Lung (tissue), 12 donors: ENCODE results near the gene GADD45A. TPM values are rescaled to one million over a fixed set of nuclear protein-coding genes. Genes with fewer than 3 reads are reported as not detected.

Source experiments
- ATAC-seq: fragments of 200-7000 bp; cut with Tn5 transposase; one replicate; pipeline ENCODE4 v1.9.1; 2020; ENCODE audit warnings: moderate number of reproducible peaks; ENCODE audit not compliant: insufficient read depth, low FRiP score
- DNase-seq, 3 donors: peaks; one replicate each; pipeline ENCODE4 v3.0.0-alpha.2; 2013 to 2017
- H3K27ac ChIP-seq, 2 donors: one replicate each; pipeline ENCODE4 v1.5.1; 2013; ENCODE audit warnings: mild to moderate bottlenecking in 2 of 2, moderate library complexity in 2 of 2, control low read depth in 1 of 2, inconsistent platforms in 1 of 2, low read depth in 1 of 2, low read length in 1 of 2
- H3K27me3 ChIP-seq, 3 donors: one replicate each; pipeline ENCODE4 v1.5.1; 2013; ENCODE audit warnings: low read length in 2 of 3; ENCODE audit not compliant: control insufficient read depth in 3 of 3, insufficient read depth in 3 of 3
- H3K36me3 ChIP-seq, 4 donors: one replicate each; pipeline ENCODE4 v1.5.1; 2013; ENCODE audit warnings: low read length in 4 of 4, mild to moderate bottlenecking in 1 of 4, moderate library complexity in 1 of 4; ENCODE audit not compliant: control insufficient read depth in 4 of 4, insufficient read depth in 4 of 4
- H3K4me1 ChIP-seq, 5 donors: one replicate each; pipeline ENCODE4 v1.5.1; 2013; ENCODE audit warnings: low read length in 5 of 5, mild to moderate bottlenecking in 2 of 5, moderate library complexity in 1 of 5; ENCODE audit not compliant: control insufficient read depth in 5 of 5, insufficient read depth in 5 of 5
- H3K4me3 ChIP-seq: one replicate; pipeline ENCODE4 v1.5.1; 2013; ENCODE audit warnings: mild to moderate bottlenecking, control low read depth, moderate library complexity
- H3K9ac ChIP-seq, 2 donors: one replicate each; pipeline ENCODE4 v1.5.1; 2013; ENCODE audit warnings: low read length in 2 of 2, control low read depth in 1 of 2; ENCODE audit not compliant: insufficient read depth in 1 of 2
- H3K9me3 ChIP-seq, 4 donors: one replicate each; pipeline ENCODE4 v1.5.1; 2013; ENCODE audit warnings: low read length in 3 of 4, mild to moderate bottlenecking in 1 of 4, moderate library complexity in 1 of 4; ENCODE audit not compliant: control insufficient read depth in 4 of 4, insufficient read depth in 3 of 4
- CTCF ChIP-seq: IDR thresholded peaks from 2 replicates; pipeline ENCODE4 v1.5.1; 2012; ENCODE audit warnings: mild to moderate bottlenecking; ENCODE audit errors: control extremely low read depth, extremely low read depth
- WGBS, 2 donors: extraction: QIAGEN DNeasy Blood & Tissue Kit; methylation state at CpG; one replicate each; pipeline ENCODE4 v1.1.7; 2013; 5-methylcytosine and 5-hydroxymethylcytosine counted together
- polyA plus RNA-seq, 2 donors: library from polyadenylated mRNA; stranded (reverse); fragments of 200-250 nt; gene quantifications; one replicate each; pipeline ENCODE4 v1.2.1, GENCODE V29; 2013
- total RNA-seq, 2 donors: library from RNA; depleted of rRNA in 1 of 2; stranded (reverse); fragments of >200 nt in 1 of 2; gene quantifications; one replicate each; pipeline ENCODE4 v1.2.1, GENCODE V29; 2014 to 2021
- donor health status: control.
- donor health status: control.
- donor health status: Bipolar disorder and iron deficiency.
- donor health status: healthy.
- donor health status: DM: yes; HTN: yes; CAD: no.

The GADD45A gene
- total and polyA plus RNA-seq, 4 donors, result 12.9 to 52.0 (median 35.2) TPM

- no peaks in the 10 kb centered on the region for H3K36me3 ChIP-seq
- H3K4me3 ChIP-seq, result no peak overlapping the region
- TF ChIP-seq CTCF, result no peak
- no peaks in the 10 kb centered on the region for H3K9me3 ChIP-seq
- no peak overlapping the region for H3K27ac ChIP-seq
- WGBS, 2 donors, result 69 to 70% methylated on average over 3 of the region's 3 CpGs
- DNase-seq (peak; percentile 69 to 81 (median 78)), ATAC-seq (no peak)
- no peak overlapping the region for H3K9ac ChIP-seq
- peaks cover 5 to 35% (median 16%) of the 10 kb centered on the region in 5 donors for H3K4me1 ChIP-seq
- H3K27me3 ChIP-seq, result no peaks in the 10 kb centered on the region
These were observed 38.6 kb upstream of the GADD45A start for GRCh38 chr1:67646145-67647035.

DNA sequence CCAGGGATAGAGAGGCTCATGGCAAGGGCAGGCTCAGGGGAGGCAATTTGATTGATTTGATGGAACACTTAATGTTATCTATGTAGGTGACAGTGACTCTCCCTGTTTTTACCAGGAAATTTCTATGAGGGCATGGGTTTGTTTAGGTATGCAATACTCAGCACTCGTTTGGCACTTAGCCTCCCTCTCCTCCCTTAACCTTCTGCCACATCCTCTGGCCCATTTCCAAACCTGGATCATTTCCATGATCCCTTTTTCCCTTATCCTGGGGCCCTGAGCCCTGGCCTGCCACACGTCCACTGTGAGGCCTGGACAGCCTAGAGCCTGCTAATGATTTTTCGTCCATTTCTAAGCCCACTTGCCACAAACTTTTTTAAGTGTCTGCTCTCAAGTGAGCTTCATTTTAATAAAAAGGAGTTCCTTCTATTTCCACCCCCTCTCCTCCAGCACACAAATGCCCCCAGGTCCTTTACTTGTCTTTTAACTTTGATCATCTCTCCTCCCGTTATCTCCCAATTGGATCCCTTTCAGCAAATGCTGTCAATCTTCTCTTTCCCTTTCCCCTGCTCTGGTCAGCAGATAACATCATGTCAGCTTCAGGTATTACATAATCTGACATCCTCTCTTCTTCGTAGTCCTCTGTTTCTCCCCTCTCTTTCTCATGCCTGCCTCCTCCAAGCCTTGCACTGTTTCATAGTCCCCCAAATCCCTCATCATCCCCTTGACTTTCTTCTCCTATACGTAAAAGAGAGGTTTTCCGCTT, 37.8 kb upstream of the GADD45A start:
- Histone ChIP-seq H3K27me3 (no peaks in the 10 kb centered on the region), H3K9ac (no peak overlapping the region), H3K27ac (peak overlapping the region in 1 of 2 donors; percentile 67), H3K9me3 (no peaks in the 10 kb centered on the region), H3K4me3 (no peak overlapping the region), H3K4me1 (peaks cover 5 to 35% (median 16%) of the 10 kb centered on the region in 5 donors), H3K36me3 (no peaks in the 10 kb centered on the region)
- 56 to 67% methylated on average over 7 of the region's 7 CpGs for WGBS, 2 donors
- no peak for TF ChIP-seq CTCF
- ATAC-seq, result no peak
- peak in 2 of 3 donors; percentile 39 for DNase-seq

- DNase-seq (no peak), ATAC-seq (no peak)
- peaks cover 5 to 29% (median 16%) of the 10 kb centered on the region in 5 donors for H3K4me1 ChIP-seq
- no peak for TF ChIP-seq CTCF
- WGBS, 2 donors, result 75 to 76% methylated on average over 3 of the region's 3 CpGs
- H3K9ac ChIP-seq, result no peak overlapping the region
- H3K27ac ChIP-seq, result no peak overlapping the region
- no peaks in the 10 kb centered on the region for H3K9me3 ChIP-seq
- no peak overlapping the region for H3K4me3 ChIP-seq
- H3K36me3 ChIP-seq, result no peaks in the 10 kb centered on the region
- H3K27me3 ChIP-seq, result no peaks in the 10 kb centered on the region
These were observed 37.1 kb upstream of the GADD45A start for GRCh38 chr1:67647814-67648358.
